SU-DHL-6 (cell line): ENCODE measurements around the gene PGPEP1.

Experiments used
- EZH2phosphoT487 ChIP-seq: fragments of 200-600 bp; sonication (generic), shearing (Covaris generic); conservative IDR thresholded peaks from 2 replicates; pipeline ENCODE4 v1.6.1; 2018; ENCODE audit warnings: mild to moderate bottlenecking, antibody characterized with exemption, low read length, moderate library complexity, mixed read lengths
- TF ChIP-seq, protein P1 (sequence below): fragments of 200-600 bp; sonication (generic); IDR thresholded peaks from one replicate; pipeline ENCODE4 v1.5.1; 2017; ENCODE audit warnings: antibody characterized with exemption, mild to moderate bottlenecking, low read length, moderate library complexity; ENCODE audit not compliant: insufficient read depth, poor library complexity, severe bottlenecking

- TF ChIP-seq, protein P1, sequence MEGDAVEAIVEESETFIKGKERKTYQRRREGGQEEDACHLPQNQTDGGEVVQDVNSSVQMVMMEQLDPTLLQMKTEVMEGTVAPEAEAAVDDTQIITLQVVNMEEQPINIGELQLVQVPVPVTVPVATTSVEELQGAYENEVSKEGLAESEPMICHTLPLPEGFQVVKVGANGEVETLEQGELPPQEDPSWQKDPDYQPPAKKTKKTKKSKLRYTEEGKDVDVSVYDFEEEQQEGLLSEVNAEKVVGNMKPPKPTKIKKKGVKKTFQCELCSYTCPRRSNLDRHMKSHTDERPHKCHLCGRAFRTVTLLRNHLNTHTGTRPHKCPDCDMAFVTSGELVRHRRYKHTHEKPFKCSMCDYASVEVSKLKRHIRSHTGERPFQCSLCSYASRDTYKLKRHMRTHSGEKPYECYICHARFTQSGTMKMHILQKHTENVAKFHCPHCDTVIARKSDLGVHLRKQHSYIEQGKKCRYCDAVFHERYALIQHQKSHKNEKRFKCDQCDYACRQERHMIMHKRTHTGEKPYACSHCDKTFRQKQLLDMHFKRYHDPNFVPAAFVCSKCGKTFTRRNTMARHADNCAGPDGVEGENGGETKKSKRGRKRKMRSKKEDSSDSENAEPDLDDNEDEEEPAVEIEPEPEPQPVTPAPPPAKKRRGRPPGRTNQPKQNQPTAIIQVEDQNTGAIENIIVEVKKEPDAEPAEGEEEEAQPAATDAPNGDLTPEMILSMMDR = no peak
- no peak for TF ChIP-seq EZH2phosphoT487
These were observed 66.4 kb downstream of the PGPEP1 start for GRCh38 chr19:18406749-18407148.
